Keratinocyte (primary cell): ENCODE results near the gene ARID4A.

ENCODE experiments used
- CTCF ChIP-seq, 3 experiments: IDR thresholded peaks in 1 of 3; conservative IDR thresholded peaks in 1 of 3; optimal IDR thresholded peaks in 1 of 3; 2 replicates in 2 of 3; 3 replicates in 1 of 3; pipeline versions ENCODE3 to v1.5.1; 2011; ENCODE audit warnings: low read length in 3 of 3, mild to moderate bottlenecking in 3 of 3, moderate library complexity in 2 of 3, control low read depth in 1 of 3, inconsistent platforms in 1 of 3; ENCODE audit not compliant: insufficient read depth in 2 of 3; ENCODE audit errors: extremely low read depth in 1 of 3
- EZH2 ChIP-seq: IDR thresholded peaks from one replicate; pipeline ENCODE4 v1.6.1; 2012; ENCODE audit warnings: inconsistent platforms, mild to moderate bottlenecking, low read length, moderate library complexity

- TF ChIP-seq CTCF (optimal IDR thresholded peaks at IDR 0.05 in 1 of 3, IDR thresholded peaks at IDR 0.05 in 1 of 3, conservative IDR thresholded peaks at IDR 0.05 in 1 of 3; ENCODE audit: extremely low read depth in 1 of 3, insufficient read depth in 2 of 3, low read length in 3 of 3) (no peak), EZH2 (no peak)
Observed at GRCh38 chr14:58354808-58355207, 56.5 kb downstream of the ARID4A start.
